Measurements from ENCODE around the gene DOK7. TPM values are rescaled to one million over a fixed set of nuclear protein-coding genes. Genes with fewer than 3 reads are reported as not detected.

Gene DOK7
- total and polyA plus RNA-seq, 3 donors from 2014 or later, result 9.3 to 29.5 (median 22.9) TPM

DNA sequence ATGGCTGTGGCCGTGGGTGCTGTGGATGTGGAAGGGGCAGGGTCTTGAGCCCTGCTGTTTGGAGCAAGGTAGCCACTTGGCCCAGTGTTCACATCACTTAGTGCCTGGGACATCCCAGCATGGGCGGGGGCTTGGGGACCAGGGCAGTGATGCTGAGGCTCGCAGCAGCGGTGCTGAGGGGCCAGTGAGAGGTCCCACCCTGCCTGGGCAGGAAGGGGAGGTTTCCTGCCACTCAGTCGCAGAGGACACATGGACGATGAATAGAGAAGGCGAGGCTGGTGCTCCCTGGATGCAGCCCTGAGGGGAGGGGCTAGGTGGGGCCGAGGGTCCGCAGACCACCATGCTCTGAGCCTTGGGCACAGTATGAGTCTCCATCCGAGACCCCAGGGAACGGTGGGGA, 25.7 kb downstream of the DOK7 start:
- Histone ChIP-seq H3K4me1 (peaks cover 3% of the 10 kb centered on the region), H3K27me3 (no peaks in the 10 kb centered on the region), H3K36me3 (ENCODE audit: low read depth, missing control alignments) (no peaks in the 10 kb centered on the region), H3K4me3 (no peak overlapping the region), H3K27ac (no peak overlapping the region), H3K9me3 (no peaks in the 10 kb centered on the region)
- WGBS, 2 donors, result 74 to 90% methylated on average over 4 to 11 of the region's 11 CpGs
- TF ChIP-seq POLR2A (IDR thresholded peaks at IDR 0.05), result no peak
- TF ChIP-seq, protein P1, sequence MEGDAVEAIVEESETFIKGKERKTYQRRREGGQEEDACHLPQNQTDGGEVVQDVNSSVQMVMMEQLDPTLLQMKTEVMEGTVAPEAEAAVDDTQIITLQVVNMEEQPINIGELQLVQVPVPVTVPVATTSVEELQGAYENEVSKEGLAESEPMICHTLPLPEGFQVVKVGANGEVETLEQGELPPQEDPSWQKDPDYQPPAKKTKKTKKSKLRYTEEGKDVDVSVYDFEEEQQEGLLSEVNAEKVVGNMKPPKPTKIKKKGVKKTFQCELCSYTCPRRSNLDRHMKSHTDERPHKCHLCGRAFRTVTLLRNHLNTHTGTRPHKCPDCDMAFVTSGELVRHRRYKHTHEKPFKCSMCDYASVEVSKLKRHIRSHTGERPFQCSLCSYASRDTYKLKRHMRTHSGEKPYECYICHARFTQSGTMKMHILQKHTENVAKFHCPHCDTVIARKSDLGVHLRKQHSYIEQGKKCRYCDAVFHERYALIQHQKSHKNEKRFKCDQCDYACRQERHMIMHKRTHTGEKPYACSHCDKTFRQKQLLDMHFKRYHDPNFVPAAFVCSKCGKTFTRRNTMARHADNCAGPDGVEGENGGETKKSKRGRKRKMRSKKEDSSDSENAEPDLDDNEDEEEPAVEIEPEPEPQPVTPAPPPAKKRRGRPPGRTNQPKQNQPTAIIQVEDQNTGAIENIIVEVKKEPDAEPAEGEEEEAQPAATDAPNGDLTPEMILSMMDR (IDR thresholded peaks at IDR 0.05), result no peak
- intact Hi-C loops (cut with DNase I; ENCODE audit: low total_unique reads), result no loop called here
- no peak for DNase-seq

DNA sequence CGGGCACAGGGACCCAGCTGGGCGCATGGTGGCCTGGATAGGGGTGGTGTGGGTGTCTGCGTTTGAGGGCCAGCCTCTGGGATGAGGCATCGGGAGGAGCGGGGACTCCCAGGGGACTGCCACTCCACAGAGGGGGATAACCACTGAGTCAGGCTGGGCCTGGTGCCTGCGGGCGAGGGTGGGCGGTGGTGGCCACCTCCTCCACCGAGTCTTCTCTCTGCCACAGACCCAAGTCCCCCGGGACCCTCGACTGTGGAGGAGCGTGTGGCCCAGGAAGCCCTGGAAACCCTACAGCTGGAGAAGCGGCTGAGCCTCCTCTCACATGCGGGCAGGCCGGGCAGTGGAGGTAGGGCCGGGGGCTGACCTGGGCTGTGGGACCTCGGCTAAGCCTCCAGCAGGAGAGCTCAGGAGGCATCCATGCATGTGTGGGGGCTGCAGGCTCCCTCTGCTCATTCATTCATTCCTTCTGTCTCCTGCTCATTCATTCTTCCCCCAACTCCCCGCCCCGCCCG, 26.4 kb downstream of the DOK7 start:
- intact Hi-C loops (cut with DNase I; ENCODE audit: low total_unique reads), result no loop called here
- H3K27me3 ChIP-seq, result no peaks in the 10 kb centered on the region
- DNase-seq, result no peak
- TF ChIP-seq, protein P1 (IDR thresholded peaks at IDR 0.05), result no peak
- no peak for TF ChIP-seq POLR2A (IDR thresholded peaks at IDR 0.05)
- no peak overlapping the region for H3K27ac ChIP-seq
- no peaks in the 10 kb centered on the region for H3K36me3 ChIP-seq (ENCODE audit: low read depth, missing control alignments)
- peaks cover under 1% of the 10 kb centered on the region for H3K4me1 ChIP-seq
- H3K4me3 ChIP-seq, result no peak overlapping the region
- 58 to 74% methylated on average over 18 to 20 of the region's 20 CpGs for whole genome bisulfite sequencing, 2 donors
- H3K9me3 ChIP-seq, result no peaks in the 10 kb centered on the region

DNA sequence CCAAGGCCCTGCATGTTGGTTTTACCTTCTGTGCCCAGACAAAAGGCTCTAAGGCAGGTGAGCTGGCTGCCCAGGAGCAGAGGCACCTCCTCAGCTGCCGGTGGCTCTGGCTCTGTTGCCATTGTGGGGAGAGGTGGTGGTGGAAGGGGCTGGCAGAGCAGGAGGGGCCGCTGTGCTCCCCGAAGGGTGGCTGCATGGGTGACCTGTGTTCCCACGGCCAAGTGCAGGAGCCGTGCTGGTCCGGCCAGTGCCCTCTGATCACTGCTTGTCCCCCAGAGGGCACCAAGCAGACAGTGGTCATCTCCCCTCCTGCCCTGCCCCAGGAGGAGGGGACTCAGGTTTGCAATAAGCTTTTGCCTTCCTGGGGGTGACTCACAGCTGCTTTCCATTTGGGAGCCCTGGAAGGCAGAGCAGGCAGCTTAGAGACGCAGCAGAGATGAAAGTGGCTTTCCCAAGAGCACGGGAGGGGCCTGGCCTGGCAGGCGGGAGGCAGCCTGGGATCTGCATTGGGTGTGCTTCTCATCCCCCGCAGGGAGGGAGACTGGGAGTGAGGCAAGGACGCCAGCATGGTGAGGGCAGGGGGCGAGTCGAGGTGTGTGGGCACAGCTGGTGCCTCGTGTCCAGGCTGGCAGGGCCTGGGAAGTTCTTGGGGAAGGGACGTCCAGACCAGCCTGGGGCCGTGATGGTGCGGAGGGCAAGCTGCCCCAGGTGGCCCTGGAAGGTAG, 28.7 kb downstream of the DOK7 start:
- Histone ChIP-seq H3K9me3 (no peaks in the 10 kb centered on the region), H3K4me3 (no peak overlapping the region), H3K27ac (no peak overlapping the region), H3K27me3 (no peaks in the 10 kb centered on the region), H3K4me1 (no peaks in the 10 kb centered on the region), H3K36me3 (ENCODE audit: low read depth, missing control alignments) (no peaks in the 10 kb centered on the region)
- WGBS, 2 donors, result 58 to 73% methylated on average over 10 to 17 of the region's 17 CpGs
- intact Hi-C loops (cut with DNase I; ENCODE audit: low total_unique reads), result no loop called here
- no peak for TF ChIP-seq POLR2A (IDR thresholded peaks at IDR 0.05)
- TF ChIP-seq, protein P1 (IDR thresholded peaks at IDR 0.05), result no peak
- DNase-seq, result no peak

- H3K9me3 ChIP-seq, result no peaks in the 10 kb centered on the region
- H3K4me3 ChIP-seq, result no peak overlapping the region
- no peaks in the 10 kb centered on the region for H3K27me3 ChIP-seq
- no peak overlapping the region for H3K27ac ChIP-seq
- no peaks in the 10 kb centered on the region for H3K36me3 ChIP-seq (ENCODE audit: low read depth, missing control alignments)
- TF ChIP-seq POLR2A (IDR thresholded peaks at IDR 0.05), result no peak
- TF ChIP-seq, protein P1 (IDR thresholded peaks at IDR 0.05), result no peak
- WGBS, 2 donors, result 74 to 76% methylated on average over 6 to 54 of the region's 55 CpGs
- no peak for DNase-seq
- peaks cover 7% of the 10 kb centered on the region for H3K4me1 ChIP-seq
- intact Hi-C loops (cut with DNase I; ENCODE audit: low total_unique reads), result no loop called here
These were observed 29.9 kb downstream of the DOK7 start for GRCh38 chr4:3492741-3493719.

Measured in testis (tissue), 3 donors.